Activated T-helper 2 cell treated with anti-CD3 and anti-CD28 coated beads, Interferon-gamma antibody, Interleukin-2, Interleukin-4, amounts not matched to agents 10 μg/mL and 5 μg/mL and 100 μg/mL, durations not matched to agents 14 hours and 24 hours and 36 hours (primary cell): ENCODE measurements around the gene TNXB. TPM values are rescaled to one million over a fixed set of nuclear protein-coding genes. Genes with fewer than 3 reads are reported as not detected.
"Not testable (repeated sequence)": the region's sequence is repeated elsewhere in the genome, so short reads cannot be mapped to it uniquely, and the experiment has no call there.

ENCODE experiments used
- DNase-seq: peaks from one replicate; pipeline ENCODE4 v3.0.0; 2021; ENCODE audit warnings: low spot score
- H3K27ac Mint-ChIP-seq: one replicate; pipeline ENCODE4 v1.8.0; 2021; ENCODE audit warnings: mixed read lengths
- H3K27me3 Mint-ChIP-seq: one replicate; pipeline ENCODE4 v1.8.0; 2021; ENCODE audit warnings: low read depth, mixed read lengths
- H3K36me3 Mint-ChIP-seq: one replicate; pipeline ENCODE4 v1.8.0; 2021; ENCODE audit warnings: low read depth, mixed read lengths
- H3K4me1 Mint-ChIP-seq: one replicate; pipeline ENCODE4 v1.8.0; 2021; ENCODE audit warnings: low read depth, mixed read lengths
- H3K4me3 Mint-ChIP-seq: one replicate; pipeline ENCODE4 v1.8.0; 2021; ENCODE audit warnings: low read depth, mild to moderate bottlenecking, moderate library complexity, mixed read lengths
- H3K9me3 Mint-ChIP-seq: one replicate; pipeline ENCODE4 v1.8.0; 2021; ENCODE audit warnings: mixed read lengths
- intact Hi-C: fragments of 100-400 bp; cut with micrococcal nuclease; formaldehyde crosslinking; loops from one replicate; pipeline ENCODE4 v1.15.1; 2023
- total RNA-seq: library from RNA; stranded (reverse); gene quantifications from 2 replicates; pipeline ENCODE4 v1.2.3, GENCODE V29; 2022

The TNXB gene
- total RNA-seq, 1 donor from 2014 or later, result 5.0 TPM

DNA sequence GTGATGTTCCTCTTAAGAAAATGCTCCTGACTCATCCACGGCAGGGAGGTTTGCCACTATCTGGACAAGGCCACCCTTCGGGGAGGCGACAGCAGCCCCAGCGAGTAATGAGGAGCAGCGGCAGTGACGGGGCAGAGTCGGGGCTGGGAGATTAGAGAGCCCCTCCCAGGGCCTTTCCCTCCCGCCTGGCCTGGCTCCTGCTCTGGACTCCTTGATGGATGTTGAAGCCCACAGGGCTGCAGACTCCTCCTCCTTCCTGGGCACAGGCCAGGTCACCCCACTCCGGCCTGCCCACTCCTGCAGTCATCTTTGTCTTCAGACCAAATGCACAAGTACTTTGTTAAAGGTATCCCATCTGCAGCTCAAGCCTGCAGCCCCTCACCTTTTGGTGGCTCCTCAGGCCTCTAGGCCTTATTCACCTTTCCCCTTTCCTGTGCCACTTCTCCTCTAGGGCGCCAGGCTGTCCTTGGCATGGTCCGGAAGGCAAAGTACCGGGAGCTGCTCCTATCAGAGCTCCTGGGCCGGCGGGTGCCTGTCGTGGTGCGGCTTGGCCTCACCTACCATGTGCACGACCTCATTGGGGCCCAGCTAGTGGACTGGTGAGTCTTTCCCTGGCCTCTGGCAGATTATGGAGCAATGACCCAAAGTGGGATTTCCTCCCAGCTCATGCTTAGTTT is 96.1 kb downstream of the TNXB start:
- H3K9me3 Mint-ChIP-seq, H3K27ac Mint-ChIP-seq, H3K4me3 Mint-ChIP-seq, H3K27me3 Mint-ChIP-seq, intact Hi-C loops, H3K4me1 Mint-ChIP-seq, DNase-seq, H3K36me3 Mint-ChIP-seq: not testable (repeated sequence)

DNA sequence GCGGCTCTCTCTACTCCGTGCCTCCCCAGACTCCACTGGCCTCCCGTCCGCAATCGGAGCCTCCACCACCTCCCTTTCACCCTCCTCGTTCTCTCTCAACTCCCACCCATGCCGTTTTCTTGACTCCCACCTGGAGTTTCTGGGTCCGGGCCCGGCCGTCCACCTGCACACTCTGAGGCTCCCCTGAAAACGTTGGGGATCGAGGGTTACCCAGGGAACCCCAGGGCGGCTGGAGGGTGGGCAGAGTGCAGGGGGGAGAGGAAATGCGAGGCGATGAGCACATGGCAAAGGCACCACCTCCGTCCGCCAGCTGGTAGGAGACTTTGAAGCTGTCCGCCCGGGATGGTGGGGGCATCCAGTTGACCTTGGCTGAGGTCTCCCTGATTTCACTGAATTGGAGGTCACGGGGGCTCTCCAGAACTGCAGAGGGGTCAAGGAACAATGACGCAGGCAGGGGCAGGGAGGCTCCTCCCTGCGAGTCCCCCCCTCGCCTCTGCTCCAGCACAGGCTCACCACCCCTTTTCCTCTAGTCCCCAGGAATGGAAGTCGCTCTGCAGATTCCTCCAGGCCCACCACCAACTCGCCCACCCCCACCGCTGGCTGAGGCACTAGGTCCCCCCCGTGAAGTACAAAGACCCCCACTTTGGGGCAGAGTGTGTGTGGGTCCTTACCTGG is 98.1 kb downstream of the TNXB start:
- H3K27me3 Mint-ChIP-seq, intact Hi-C loops, DNase-seq, H3K4me3 Mint-ChIP-seq, H3K9me3 Mint-ChIP-seq, H3K27ac Mint-ChIP-seq, H3K36me3 Mint-ChIP-seq, H3K4me1 Mint-ChIP-seq: not testable (repeated sequence)

DNA sequence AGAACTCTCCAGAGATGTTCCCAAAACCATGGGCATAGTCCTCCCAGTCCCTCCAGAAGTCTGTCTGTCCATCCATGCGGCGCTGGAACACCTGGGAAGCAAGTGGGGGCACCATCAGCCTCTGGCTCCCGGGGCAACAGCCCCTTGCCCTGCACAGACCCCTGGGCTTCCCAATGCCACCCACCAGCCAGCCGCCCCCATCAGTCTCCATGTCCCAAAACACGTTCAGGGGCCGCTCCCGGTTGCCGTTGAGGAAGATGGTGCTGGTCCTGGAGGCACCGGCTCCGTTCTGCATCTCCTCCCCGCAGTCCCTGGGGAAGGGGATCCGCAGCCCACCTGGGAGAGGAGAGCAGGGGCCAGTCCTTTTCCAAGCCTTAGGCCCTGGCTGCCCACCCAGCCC is 99.6 kb downstream of the TNXB start:
- DNase-seq, H3K27ac Mint-ChIP-seq, H3K36me3 Mint-ChIP-seq, H3K4me3 Mint-ChIP-seq, H3K9me3 Mint-ChIP-seq, H3K4me1 Mint-ChIP-seq, H3K27me3 Mint-ChIP-seq, intact Hi-C loops: not testable (repeated sequence)

DNA sequence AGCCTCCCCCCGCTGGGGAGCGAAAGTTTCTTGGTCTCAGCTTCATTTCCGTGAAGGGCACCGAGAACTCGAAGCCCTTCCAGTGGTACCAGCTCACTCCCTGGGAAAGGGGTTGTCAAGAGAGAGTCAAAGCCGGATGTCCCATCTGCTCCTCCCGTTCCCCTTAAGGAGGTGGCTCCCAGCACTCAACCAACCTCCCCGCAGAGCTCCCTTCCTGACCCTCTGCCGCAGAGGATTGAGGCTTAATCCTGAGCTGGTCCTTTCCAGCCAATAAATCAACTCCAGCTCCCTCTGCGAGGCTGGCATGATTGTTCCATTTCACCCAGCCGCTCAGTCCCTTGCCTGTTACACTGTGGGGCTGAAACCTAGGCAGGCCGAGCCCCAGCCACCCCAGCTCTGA is 100.5 kb downstream of the TNXB start:
- intact Hi-C loops, DNase-seq, H3K27ac Mint-ChIP-seq, H3K27me3 Mint-ChIP-seq, H3K36me3 Mint-ChIP-seq, H3K9me3 Mint-ChIP-seq, H3K4me3 Mint-ChIP-seq, H3K4me1 Mint-ChIP-seq: not testable (repeated sequence)

DNA sequence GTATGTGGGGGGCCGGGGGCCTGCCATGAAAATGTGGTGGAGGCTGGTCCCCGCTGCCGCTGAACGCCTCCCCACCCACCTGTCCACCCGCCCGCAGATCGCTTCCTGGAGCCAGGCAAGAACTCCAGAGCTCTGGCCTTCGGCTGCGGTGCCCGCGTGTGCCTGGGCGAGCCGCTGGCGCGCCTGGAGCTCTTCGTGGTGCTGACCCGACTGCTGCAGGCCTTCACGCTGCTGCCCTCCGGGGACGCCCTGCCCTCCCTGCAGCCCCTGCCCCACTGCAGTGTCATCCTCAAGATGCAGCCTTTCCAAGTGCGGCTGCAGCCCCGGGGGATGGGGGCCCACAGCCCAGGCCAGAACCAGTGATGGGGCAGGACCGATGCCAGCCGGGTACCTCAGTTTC is 101.1 kb downstream of the TNXB start:
- H3K36me3 Mint-ChIP-seq, H3K4me3 Mint-ChIP-seq, DNase-seq, H3K27me3 Mint-ChIP-seq, H3K9me3 Mint-ChIP-seq, H3K27ac Mint-ChIP-seq, H3K4me1 Mint-ChIP-seq, intact Hi-C loops: not testable (repeated sequence)

DNA sequence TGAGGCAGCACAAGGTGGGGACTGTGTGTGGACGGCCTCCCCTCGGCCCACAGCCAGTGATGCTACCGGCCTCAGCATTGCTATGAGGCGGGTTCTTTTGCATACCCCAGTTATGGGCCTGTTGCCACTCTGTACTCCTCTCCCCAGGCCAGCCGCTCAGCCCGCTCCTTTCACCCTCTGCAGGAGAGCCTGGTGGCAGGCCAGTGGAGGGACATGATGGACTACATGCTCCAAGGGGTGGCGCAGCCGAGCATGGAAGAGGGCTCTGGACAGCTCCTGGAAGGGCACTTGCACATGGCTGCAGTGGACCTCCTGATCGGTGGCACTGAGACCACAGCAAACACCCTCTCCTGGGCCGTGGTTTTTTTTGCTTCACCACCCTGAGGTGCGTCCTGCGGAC is 102.1 kb downstream of the TNXB start:
- H3K9me3 Mint-ChIP-seq, H3K27ac Mint-ChIP-seq, H3K4me3 Mint-ChIP-seq, H3K4me1 Mint-ChIP-seq, H3K27me3 Mint-ChIP-seq, DNase-seq, H3K36me3 Mint-ChIP-seq, intact Hi-C loops: not testable (repeated sequence)

DNA sequence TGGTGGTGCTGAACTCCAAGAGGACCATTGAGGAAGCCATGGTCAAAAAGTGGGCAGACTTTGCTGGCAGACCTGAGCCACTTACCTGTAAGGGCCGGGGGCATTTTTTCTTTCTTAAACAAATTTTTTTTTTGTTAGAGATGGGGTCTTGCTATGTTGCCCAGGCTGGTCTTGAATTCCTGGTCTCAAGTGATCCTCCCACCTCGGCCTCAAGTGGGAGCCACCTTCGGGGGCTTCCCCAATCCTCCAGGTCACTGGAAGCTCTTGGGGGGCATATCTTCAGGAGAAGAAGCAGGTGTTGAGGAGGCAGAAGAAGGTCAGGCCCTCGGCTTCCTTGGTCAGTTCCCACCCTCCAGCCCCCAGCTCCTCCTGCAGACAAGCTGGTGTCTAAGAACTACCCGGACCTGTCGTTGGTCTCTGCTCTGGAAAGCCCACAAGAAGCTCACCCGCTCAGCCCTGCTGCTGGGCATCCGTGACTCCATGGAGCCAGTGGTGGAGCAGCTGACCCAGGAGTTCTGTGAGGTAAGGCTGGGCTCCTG is 103.1 kb downstream of the TNXB start:
- DNase-seq, H3K27me3 Mint-ChIP-seq, intact Hi-C loops, H3K4me1 Mint-ChIP-seq, H3K9me3 Mint-ChIP-seq, H3K36me3 Mint-ChIP-seq, H3K27ac Mint-ChIP-seq, H3K4me3 Mint-ChIP-seq: not testable (repeated sequence)

DNA sequence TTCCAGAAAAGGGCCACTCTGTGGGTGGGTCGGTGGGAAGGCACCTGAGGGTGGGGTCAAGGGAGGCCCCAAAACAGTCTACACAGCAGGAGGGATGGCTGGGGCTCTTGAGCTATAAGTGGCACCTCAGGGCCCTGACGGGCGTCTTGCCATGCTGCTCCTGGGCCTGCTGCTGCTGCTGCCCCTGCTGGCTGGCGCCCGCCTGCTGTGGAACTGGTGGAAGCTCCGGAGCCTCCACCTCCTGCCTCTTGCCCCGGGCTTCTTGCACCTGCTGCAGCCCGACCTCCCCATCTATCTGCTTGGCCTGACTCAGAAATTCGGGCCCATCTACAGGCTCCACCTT is 103.6 kb downstream of the TNXB start:
- H3K9me3 Mint-ChIP-seq, intact Hi-C loops, DNase-seq, H3K4me1 Mint-ChIP-seq, H3K27me3 Mint-ChIP-seq, H3K4me3 Mint-ChIP-seq, H3K36me3 Mint-ChIP-seq, H3K27ac Mint-ChIP-seq: not testable (repeated sequence)

DNA sequence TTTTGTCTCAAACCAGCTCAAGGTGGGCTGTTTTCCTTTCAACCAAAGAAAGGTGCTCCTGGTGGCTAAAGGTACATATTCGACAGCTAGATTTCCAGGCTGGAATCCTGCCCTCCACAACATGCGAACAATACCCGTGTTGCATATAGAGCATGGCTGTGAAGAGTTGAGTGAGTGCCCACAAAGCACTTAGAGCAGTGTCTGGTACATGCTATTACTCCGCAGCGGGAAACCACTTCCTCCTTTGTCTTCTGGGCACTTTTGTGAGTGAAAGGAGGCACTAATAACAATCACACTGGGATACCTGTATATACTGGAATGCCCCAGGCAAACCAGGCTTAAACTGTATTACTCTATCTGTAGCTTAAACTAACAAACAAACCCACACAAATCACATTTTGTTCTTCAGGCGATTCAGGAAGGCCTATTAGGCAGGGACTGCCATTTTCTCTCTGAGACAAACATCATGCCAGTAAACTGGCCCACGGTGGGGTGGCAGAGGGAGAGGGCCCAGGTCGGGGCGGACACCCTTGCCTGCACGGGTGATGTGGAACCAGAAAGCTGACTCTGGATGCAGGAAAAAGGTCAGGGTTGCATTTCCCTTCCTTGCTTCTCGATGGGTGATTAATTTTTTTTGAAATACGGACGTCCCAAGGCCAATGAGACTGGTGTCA is 104.1 kb downstream of the TNXB start:
- H3K9me3 Mint-ChIP-seq, DNase-seq, H3K27me3 Mint-ChIP-seq, H3K27ac Mint-ChIP-seq, H3K4me3 Mint-ChIP-seq, intact Hi-C loops, H3K4me1 Mint-ChIP-seq, H3K36me3 Mint-ChIP-seq: not testable (repeated sequence)

DNA sequence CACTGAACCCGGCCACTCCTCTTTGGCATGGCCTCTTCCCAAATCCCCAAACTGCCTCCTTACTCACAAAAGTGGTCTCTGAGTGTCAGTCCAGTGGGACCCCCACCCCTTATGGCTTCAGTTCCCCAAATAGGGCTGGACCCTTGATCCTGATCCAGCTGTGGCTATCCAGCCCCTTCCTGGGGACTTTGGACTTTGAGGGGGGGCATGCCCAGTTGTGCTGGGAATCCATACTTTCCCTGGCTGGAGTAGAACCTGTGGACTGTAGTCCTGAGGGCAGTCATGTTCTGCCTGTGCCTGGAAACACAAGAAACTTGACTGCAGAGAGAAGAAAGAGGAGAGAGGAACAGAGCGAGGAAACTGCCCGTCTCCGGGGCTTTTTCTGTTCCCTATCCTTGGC is 104.7 kb downstream of the TNXB start:
- intact Hi-C loops, H3K4me3 Mint-ChIP-seq, DNase-seq, H3K27me3 Mint-ChIP-seq, H3K27ac Mint-ChIP-seq, H3K36me3 Mint-ChIP-seq, H3K9me3 Mint-ChIP-seq, H3K4me1 Mint-ChIP-seq: not testable (repeated sequence)

DNA sequence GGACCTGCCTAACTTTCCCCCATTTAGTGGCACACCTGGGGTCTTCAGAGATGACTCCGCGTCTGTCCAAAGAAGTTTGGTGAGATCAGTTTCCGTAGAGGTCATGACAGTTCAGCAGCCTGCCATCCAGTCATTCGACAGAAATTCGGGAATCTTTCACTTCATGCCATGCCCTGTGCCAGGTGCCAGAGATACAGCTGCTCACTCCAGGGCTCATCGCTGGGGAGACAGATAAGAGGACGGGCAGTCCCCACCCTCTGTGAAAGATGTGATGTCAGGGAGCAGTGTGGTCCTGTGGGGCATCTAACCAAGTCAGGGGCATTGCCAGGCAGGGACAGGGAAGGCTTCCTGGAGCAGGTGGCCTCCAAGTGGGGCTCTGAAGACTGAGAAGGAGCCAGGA is 105.8 kb downstream of the TNXB start:
- intact Hi-C loops, H3K4me1 Mint-ChIP-seq, H3K36me3 Mint-ChIP-seq, H3K4me3 Mint-ChIP-seq, H3K27ac Mint-ChIP-seq, DNase-seq, H3K27me3 Mint-ChIP-seq, H3K9me3 Mint-ChIP-seq: not testable (repeated sequence)

DNA sequence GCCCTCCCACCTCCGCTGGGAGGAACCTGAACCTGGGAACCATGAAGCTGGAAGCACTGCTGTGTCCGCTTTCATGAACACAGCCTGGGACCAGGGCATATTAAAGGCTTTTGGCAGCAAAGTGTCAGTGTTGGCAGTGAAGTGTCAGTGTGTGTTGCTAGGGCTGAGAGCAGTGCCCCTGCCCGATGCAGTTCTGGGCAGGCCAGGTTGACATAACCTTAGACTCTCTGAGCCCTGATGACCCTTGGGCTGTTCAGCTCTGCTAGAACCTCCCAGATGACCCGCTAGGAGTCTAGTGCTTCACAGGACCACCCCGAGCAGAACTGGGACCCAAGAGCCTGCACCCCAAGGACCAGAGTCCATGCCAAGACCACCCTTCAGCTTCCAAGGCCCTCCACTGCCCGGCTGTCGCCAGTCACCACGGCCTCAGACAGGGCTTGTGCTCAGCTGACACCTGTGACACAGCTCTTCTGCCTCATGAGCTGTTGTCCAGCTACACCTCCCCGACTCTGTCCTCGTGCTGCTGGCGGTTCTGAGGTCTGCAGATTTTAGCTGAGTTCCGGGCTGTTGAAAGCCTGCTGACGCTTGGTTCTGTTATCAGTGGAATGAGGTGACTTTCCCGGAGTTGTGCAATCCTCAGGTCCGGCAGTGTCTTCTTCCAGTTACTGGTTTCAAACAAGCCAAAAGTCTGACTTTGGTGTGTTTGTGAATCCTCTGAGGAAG is 106.4 kb downstream of the TNXB start:
- H3K27ac Mint-ChIP-seq, H3K36me3 Mint-ChIP-seq, H3K4me3 Mint-ChIP-seq, DNase-seq, H3K27me3 Mint-ChIP-seq, H3K4me1 Mint-ChIP-seq, H3K9me3 Mint-ChIP-seq, intact Hi-C loops: not testable (repeated sequence)

DNA sequence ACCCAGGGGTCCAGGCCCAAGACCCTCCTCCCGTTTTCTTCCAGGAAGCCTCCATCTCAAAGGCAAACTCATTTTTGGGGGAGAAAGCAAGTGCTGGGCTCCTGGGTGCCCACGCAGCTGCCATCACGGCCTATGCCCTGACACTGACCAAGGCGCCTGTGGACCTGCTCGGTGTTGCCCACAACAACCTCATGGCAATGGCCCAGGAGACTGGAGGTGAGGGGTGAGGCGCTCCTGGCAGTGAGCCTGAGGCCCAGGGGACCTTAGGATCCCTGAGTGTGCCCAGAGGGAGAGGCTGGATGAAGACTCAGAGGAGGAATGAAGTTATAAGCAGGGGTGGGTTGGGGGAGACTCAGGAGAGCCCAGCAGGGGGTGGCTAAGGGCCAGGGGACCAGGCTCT is 112.8 kb downstream of the TNXB start:
- H3K27ac Mint-ChIP-seq, DNase-seq, H3K4me3 Mint-ChIP-seq, H3K9me3 Mint-ChIP-seq, H3K36me3 Mint-ChIP-seq, H3K27me3 Mint-ChIP-seq, intact Hi-C loops, H3K4me1 Mint-ChIP-seq: not testable (repeated sequence)
